Trophoblast cell (in vitro differentiated cells and primary cell): ENCODE results near the gene MYL9.
"Not testable (repeated sequence)": the region's sequence is repeated elsewhere in the genome, so short reads cannot be mapped to it uniquely, and the experiment has no call there.

ENCODE experiments used
- DNase-seq, 2 donors: peaks; one replicate each; pipeline ENCODE4 v3.0.0-alpha.2; 2016
- H2AFZ ChIP-seq: 2 replicates; pipeline ENCODE4 v1.6.1; 2013; ENCODE audit warnings: low read length, moderate library complexity, mild to moderate bottlenecking; ENCODE audit not compliant: insufficient read depth, poor library complexity
- H2AK5ac ChIP-seq: 2 replicates; pipeline ENCODE4 v1.6.1; 2013; ENCODE audit warnings: mild to moderate bottlenecking, low read length
- H2BK120ac ChIP-seq: 2 replicates; pipeline ENCODE4 v1.6.1; 2013; ENCODE audit warnings: low read length, mild to moderate bottlenecking, moderate library complexity; ENCODE audit not compliant: insufficient read depth, poor library complexity
- H2BK12ac ChIP-seq: 2 replicates; pipeline ENCODE4 v1.6.1; 2013; ENCODE audit warnings: mild to moderate bottlenecking, low read length, moderate library complexity
- H2BK5ac ChIP-seq: 2 replicates; pipeline ENCODE4 v1.6.1; 2013; ENCODE audit warnings: low read length, low read depth, moderate library complexity, mild to moderate bottlenecking; ENCODE audit not compliant: poor library complexity
- H3K14ac ChIP-seq: 2 replicates; pipeline ENCODE4 v1.6.1; 2013; ENCODE audit warnings: mild to moderate bottlenecking, low read length
- H3K18ac ChIP-seq: 2 replicates; pipeline ENCODE4 v1.6.1; 2013; ENCODE audit warnings: mild to moderate bottlenecking, low read length
- H3K23ac ChIP-seq: 2 replicates; pipeline ENCODE4 v1.6.1; 2013; ENCODE audit warnings: low read length
- H3K27ac ChIP-seq: 2 replicates; pipeline ENCODE4 v1.5.1; 2013; ENCODE audit warnings: low read depth, mild to moderate bottlenecking, inconsistent platforms, low read length, moderate library complexity
- H3K27me3 ChIP-seq: 2 replicates; pipeline ENCODE4 v1.6.1; 2013; ENCODE audit warnings: inconsistent platforms, mild to moderate bottlenecking, low read length, moderate library complexity; ENCODE audit not compliant: insufficient read depth
- H3K36me3 ChIP-seq, 2 experiments: 1 replicate in 1 of 2; 2 replicates in 1 of 2; pipeline ENCODE4 v1.6.1; 2013; ENCODE audit warnings: low read length in 2 of 2, mild to moderate bottlenecking in 2 of 2, moderate library complexity in 1 of 2; ENCODE audit not compliant: insufficient read depth in 2 of 2, control insufficient read depth in 1 of 2
- H3K4ac ChIP-seq: 2 replicates; pipeline ENCODE4 v1.6.1; 2013; ENCODE audit warnings: low read depth, mild to moderate bottlenecking, low read length, moderate library complexity
- H3K4me1 ChIP-seq, 2 experiments: 1 replicate in 1 of 2; 2 replicates in 1 of 2; pipeline ENCODE4 v1.6.1; 2013; ENCODE audit warnings: low read length in 2 of 2, mild to moderate bottlenecking in 2 of 2, moderate library complexity in 1 of 2; ENCODE audit not compliant: insufficient read depth in 2 of 2, control insufficient read depth in 1 of 2
- H3K4me2 ChIP-seq: 2 replicates; pipeline ENCODE4 v1.6.1; 2013; ENCODE audit warnings: inconsistent platforms, mild to moderate bottlenecking, low read length, moderate library complexity
- H3K4me3 ChIP-seq: 2 replicates; pipeline ENCODE4 v1.5.1; 2013; ENCODE audit warnings: mild to moderate bottlenecking, low read depth, low read length, inconsistent platforms
- H3K79me1 ChIP-seq: one replicate; pipeline ENCODE4 v1.6.1; 2013; ENCODE audit warnings: low read length
- H3K79me2 ChIP-seq: 2 replicates; pipeline ENCODE4 v1.6.1; 2013; ENCODE audit warnings: low read length, mild to moderate bottlenecking; ENCODE audit not compliant: control insufficient read depth, insufficient read depth, poor library complexity
- H3K9ac ChIP-seq: 2 replicates; pipeline ENCODE4 v1.6.1; 2013; ENCODE audit warnings: mild to moderate bottlenecking, low read length
- H3K9me3 ChIP-seq: 2 replicates; pipeline ENCODE4 v1.6.1; 2013; ENCODE audit warnings: low read depth, mild to moderate bottlenecking, control low read depth, inconsistent platforms, low read length; ENCODE audit not compliant: insufficient read depth
- H4K12ac ChIP-seq: 2 replicates; pipeline ENCODE4 v1.6.1; 2013; ENCODE audit warnings: low read depth, mild to moderate bottlenecking, low read length, moderate library complexity
- H4K8ac ChIP-seq: 2 replicates; pipeline ENCODE4 v1.6.1; 2013; ENCODE audit warnings: low read depth, mild to moderate bottlenecking, low read length, moderate library complexity
- H4K91ac ChIP-seq: one replicate; pipeline ENCODE4 v1.6.1; 2013; ENCODE audit warnings: low read depth, mild to moderate bottlenecking, low read length, moderate library complexity
- WGBS: extraction: QIAGEN DNeasy Blood & Tissue Kit; methylation state at CpG from one replicate; pipeline ENCODE4 v1.1.7; 2013; ENCODE audit warnings: missing lambda C conversion rate; ENCODE audit not compliant: insufficient read length, insufficient coverage; ENCODE audit errors: extremely low coverage; 5-methylcytosine and 5-hydroxymethylcytosine counted together

Gene MYL9

GRCh38 chr20:36562724-36563123, 21.4 kb downstream of the MYL9 start:
- Histone ChIP-seq H3K4ac (no peak overlapping the region), H4K91ac (no peak overlapping the region), H3K9me3 (peaks cover 3% of the 10 kb centered on the region), H2AK5ac (no peak overlapping the region), H3K18ac (no peak overlapping the region), H3K36me3 (no peaks in the 10 kb centered on the region), H3K9ac (no peak overlapping the region), H4K8ac (no peak overlapping the region), H3K27me3 (no peaks in the 10 kb centered on the region), H3K4me1 (no peaks in the 10 kb centered on the region), H2BK5ac (no peak overlapping the region), H3K79me1 (no peaks in the 10 kb centered on the region), H2AFZ (no peak overlapping the region), H3K27ac (no peak overlapping the region), H4K12ac (no peak overlapping the region), H3K14ac (no peak overlapping the region), H3K4me2 (no peak overlapping the region), H3K79me2 (no peaks in the 10 kb centered on the region), H2BK120ac (no peak overlapping the region), H2BK12ac (no peak overlapping the region), H3K4me3 (no peak overlapping the region), H3K23ac (no peak overlapping the region)
- no CpG with 5 or more reads among the region's 2 CpGs for WGBS
- no peak for DNase-seq

GRCh38 chr20:36563374-36563773, 22.1 kb downstream of the MYL9 start:
- Histone ChIP-seq H2AK5ac (no peak overlapping the region), H3K36me3 (no peaks in the 10 kb centered on the region), H2BK120ac (no peak overlapping the region), H2AFZ (no peak overlapping the region), H3K79me1 (no peaks in the 10 kb centered on the region), H4K12ac (no peak overlapping the region), H3K27me3 (no peaks in the 10 kb centered on the region), H4K8ac (no peak overlapping the region), H3K9me3 (peaks cover 3% of the 10 kb centered on the region), H3K27ac (no peak overlapping the region), H3K79me2 (no peaks in the 10 kb centered on the region), H3K23ac (no peak overlapping the region), H3K4ac (no peak overlapping the region), H3K14ac (no peak overlapping the region), H2BK5ac (no peak overlapping the region), H3K4me1 (no peaks in the 10 kb centered on the region), H3K9ac (no peak overlapping the region), H3K18ac (no peak overlapping the region), H3K4me3 (no peak overlapping the region), H3K4me2 (no peak overlapping the region), H2BK12ac (no peak overlapping the region), H4K91ac (no peak overlapping the region)
- WGBS = no CpG with 5 or more reads among the region's 1 CpG
- DNase-seq = no peak

- H3K27ac ChIP-seq = not testable (repeated sequence)
Measured at GRCh38 chr20:36564078-36564725, 22.9 kb downstream of the MYL9 start.

GRCh38 chr20:36564726-36565121, 23.4 kb downstream of the MYL9 start:
- peak overlapping the region; percentile 32 for H3K4me3 ChIP-seq
- H3K4ac ChIP-seq, H2BK120ac ChIP-seq, H3K79me1 ChIP-seq, H3K23ac ChIP-seq, H3K36me3 ChIP-seq, H3K18ac ChIP-seq, H4K91ac ChIP-seq, DNase-seq, H4K12ac ChIP-seq, H3K4me1 ChIP-seq, H3K27ac ChIP-seq, H3K9ac ChIP-seq, H2AFZ ChIP-seq, H3K27me3 ChIP-seq, H3K9me3 ChIP-seq, H3K14ac ChIP-seq, H3K4me2 ChIP-seq, H2BK12ac ChIP-seq, H4K8ac ChIP-seq, H2BK5ac ChIP-seq, H3K79me2 ChIP-seq, H2AK5ac ChIP-seq: not testable (repeated sequence)
- WGBS = no CpG with 5 or more reads among the region's 6 CpGs

More at GRCh38 chr20:36564078-36564725, 22.9 kb downstream of the MYL9 start:
- H3K4me2 ChIP-seq, H2AK5ac ChIP-seq, H2AFZ ChIP-seq, H2BK12ac ChIP-seq, H4K91ac ChIP-seq, H3K4me1 ChIP-seq, H3K79me2 ChIP-seq, DNase-seq, H3K4me3 ChIP-seq, H2BK5ac ChIP-seq, H3K23ac ChIP-seq, H3K9ac ChIP-seq, H3K27me3 ChIP-seq, H3K36me3 ChIP-seq, H3K9me3 ChIP-seq, H2BK120ac ChIP-seq, H3K14ac ChIP-seq, H4K12ac ChIP-seq, H3K18ac ChIP-seq, H3K4ac ChIP-seq, H4K8ac ChIP-seq, H3K79me1 ChIP-seq: not testable (repeated sequence)
- WGBS = no CpG with 5 or more reads among the region's 13 CpGs
